ENCODE measurements around the gene NRGN.

GRCh38 chr11:124788521-124788920, 48.8 kb downstream of the NRGN start:
- TF ChIP-seq EZH2 (IDR thresholded peaks at IDR 0.05; ENCODE audit: insufficient read depth, poor library complexity, severe bottlenecking) (no peak), EZH2phosphoT487 (IDR thresholded peaks at IDR 0.05; ENCODE audit: insufficient read depth, low read depth) (no peak)
